GM18951 (cell line): ENCODE results near the gene OR2Y1.
"Not testable (repeated sequence)": the region's sequence is repeated elsewhere in the genome, so short reads cannot be mapped to it uniquely, and the experiment has no call there.

ENCODE experiments used
- POLR2A ChIP-seq: IDR thresholded peaks from 4 replicates; pipeline ENCODE4 v1.6.1; 2011; ENCODE audit warnings: mild to moderate bottlenecking; ENCODE audit not compliant: insufficient read length, insufficient read depth; ENCODE audit errors: extremely low read depth
- in situ Hi-C: fragments of 300-500 bp; cut with MboI; formaldehyde crosslinking; loops from one replicate; pipeline ENCODE4 v1.12.0; 2022; ENCODE audit warnings: low sequenced_read_pairs, mixed read lengths, inconsistent platforms; ENCODE audit not compliant: unreplicated experiment

The OR2Y1 gene

DNA sequence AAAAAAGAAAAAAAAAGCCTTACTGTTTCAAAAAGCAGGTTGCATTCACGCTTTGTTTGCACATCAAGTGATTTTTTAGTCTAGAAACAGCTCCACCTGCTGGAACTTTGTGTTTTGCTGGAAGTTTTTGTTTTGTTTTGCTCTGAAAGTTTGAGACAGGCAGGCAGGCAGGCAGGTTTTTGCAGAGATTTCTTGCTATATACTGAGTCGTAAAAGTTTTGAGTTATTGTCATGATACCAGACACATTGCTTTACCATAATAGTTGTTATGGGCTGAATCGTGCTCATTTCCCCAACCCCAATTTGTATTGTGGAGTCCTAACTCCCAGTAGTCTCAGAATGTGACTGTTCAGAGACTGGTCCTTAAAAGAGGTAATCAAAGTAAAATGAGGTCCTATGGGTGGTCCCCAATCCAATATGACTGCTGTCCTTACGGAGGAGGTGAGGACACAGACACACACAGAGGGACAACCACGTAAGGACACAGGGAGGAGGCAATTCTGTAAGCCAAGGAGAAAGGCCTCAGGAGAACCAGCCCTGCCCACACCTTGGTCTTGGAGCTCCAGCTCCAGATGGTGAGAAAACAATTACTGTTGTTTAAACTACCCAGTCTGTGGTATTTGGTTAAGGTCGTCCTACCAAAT is 20.9 kb downstream of the OR2Y1 start:
- in situ Hi-C loops, result no loop called here
- TF ChIP-seq POLR2A, result no peak

DNA sequence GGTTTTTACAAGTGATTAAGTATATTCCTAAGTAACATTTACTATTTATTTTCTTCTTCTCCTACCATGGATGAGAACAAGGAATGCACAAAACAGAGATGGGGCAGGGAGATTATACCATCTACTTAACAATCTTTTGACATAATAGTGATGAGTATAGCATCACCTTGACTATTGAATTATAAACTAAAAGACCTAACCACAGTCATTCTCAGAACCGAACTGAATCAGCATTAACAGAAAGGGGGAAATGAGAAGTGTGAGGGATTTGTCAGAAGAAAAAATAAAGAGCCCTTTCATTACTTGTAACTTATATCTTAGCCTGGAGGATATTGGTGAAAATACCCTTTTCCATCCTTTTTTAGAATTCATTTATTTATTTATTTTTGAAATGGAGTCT is 21.9 kb downstream of the OR2Y1 start:
- no peak for TF ChIP-seq POLR2A
- in situ Hi-C loops, result no loop called here

DNA sequence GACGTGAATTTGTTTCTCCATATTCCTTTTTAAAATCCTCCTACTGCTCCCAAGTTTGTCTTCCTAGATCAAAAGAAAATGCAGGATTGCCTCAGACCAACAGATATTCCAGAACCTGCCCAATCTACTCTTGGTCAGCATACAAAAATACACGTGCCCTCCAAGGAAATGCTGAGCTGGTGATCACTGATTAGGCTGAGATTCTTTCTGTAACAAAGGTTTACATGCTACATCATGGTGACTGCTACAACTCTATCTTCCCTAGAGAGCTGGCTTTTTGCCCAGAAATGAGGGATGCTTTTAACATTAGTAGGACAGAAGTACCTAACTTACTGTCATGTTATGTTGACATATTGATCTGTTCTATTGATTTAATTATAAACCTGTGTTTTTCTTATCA is 35.5 kb downstream of the OR2Y1 start:
- in situ Hi-C loops, result no loop called here
- TF ChIP-seq POLR2A, result no peak

DNA sequence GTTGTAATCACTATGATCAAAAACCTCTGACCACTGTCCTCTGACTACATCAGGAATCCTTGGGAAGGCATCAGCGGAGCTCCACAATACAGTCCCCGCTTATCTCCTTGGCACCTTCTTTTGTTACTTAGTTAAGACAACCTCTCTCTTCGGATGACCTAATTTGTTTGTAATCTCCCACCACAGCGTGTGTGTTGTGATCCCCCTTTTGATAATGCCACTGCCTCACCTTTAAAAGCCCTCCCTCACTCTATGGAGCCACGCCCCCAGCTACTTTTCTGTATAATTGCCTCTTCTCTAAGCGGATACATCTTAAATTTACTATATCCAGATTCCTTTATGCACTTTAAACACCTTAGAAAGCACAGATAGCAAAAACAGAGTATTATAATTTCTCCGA is 35.9 kb downstream of the OR2Y1 start:
- in situ Hi-C loops, result no loop called here
- TF ChIP-seq POLR2A, result no peak

DNA sequence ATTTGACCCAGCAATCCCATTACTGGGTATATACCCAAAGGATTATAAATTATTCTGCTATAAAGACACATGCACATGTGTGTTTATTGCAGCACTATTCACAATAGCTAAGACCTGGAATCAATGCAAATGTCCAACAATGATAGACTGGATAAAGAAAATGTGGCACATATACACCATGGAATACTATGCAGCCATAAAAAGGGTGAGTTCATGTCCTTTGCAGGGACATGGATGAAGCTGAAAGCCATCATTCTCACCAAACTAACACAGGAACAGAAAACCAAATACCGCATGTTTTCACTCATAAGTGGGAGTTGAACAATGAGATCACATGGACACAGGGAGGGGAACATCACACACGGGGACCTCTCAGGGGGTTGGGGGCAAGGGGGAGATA is 36.5 kb downstream of the OR2Y1 start:
- in situ Hi-C loops, result not testable (repeated sequence)

DNA sequence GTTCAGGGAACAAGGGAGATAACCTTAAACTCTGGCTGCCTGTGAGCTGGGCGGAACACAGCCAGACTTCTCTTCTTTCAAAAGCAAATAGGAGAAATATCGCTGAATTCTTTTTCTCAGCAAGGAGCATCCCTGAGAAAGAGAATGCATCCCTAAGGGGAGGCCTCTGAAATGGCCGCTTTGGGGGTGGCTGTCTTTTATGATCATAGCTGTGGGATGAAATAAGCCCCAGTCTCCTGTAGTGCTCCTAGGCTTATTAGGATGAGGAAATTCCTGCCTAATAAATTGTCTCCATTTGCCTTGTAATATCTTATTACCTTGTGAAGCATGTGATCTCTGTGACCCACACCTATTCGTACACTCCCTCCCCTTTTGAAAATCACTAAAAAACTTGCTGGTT is 39.4 kb downstream of the OR2Y1 start:
- in situ Hi-C loops, result not testable (repeated sequence)

DNA sequence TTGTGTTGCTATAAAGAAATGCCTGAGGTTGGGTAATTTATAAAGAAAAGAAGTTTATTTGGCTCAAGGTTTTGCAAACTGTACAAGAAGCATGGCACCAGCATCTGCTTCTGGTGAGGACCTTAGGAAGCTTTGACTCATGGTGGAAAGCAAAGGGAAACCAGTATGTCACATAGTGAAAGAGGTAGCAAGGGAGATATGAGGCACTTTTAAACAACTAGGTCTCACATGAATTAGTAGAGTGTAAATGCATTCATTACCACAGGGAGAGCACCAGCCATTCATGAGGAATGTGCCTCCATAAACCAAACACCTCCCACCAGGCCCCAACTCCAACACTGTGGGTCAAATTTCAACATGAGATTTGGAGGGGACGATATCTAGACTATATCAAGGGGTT is 40.8 kb downstream of the OR2Y1 start:
- in situ Hi-C loops, result no loop called here

DNA sequence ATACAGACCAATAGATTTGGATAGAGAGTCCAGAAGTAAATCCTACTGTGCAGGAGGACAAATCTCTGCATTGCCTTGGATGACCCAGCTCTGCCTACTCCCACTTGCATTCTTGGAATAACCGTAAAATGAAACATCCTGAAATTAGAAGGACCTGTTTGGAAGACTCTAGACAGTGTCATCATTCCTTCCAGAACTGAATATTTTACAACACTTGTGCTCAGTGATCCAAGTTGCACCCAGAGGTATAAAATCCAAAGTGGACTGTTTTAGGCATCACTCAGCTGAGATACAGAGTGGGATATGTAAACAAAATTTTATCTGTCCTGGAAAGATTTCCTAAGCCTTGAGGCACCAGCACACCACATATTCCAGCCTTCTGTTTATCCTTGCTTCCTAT is 43.7 kb downstream of the OR2Y1 start:
- in situ Hi-C loops, result no loop called here
- no peak for TF ChIP-seq POLR2A

More for the DNA sequence above, 40.8 kb downstream of the OR2Y1 start:
- no peak for TF ChIP-seq POLR2A

DNA sequence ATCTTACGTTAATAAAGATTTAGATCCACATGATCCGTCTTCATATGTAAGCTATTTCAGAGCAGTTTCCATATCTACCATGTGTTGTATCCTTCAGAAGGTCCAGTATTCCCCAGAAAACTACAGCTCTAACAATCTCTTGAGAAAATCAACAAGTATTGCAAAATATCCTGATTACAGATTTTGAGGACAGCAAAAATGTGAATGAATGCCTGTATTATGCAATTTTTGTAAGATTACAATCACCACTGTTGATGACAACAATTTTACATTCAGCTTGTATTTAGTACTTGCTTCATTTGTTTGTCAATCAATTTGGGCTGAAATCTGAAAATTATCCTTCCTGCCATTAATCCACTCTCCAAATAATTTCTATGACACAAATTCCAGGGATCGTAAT is 47.4 kb downstream of the OR2Y1 start:
- in situ Hi-C loops, result no loop called here
- TF ChIP-seq POLR2A, result no peak

DNA sequence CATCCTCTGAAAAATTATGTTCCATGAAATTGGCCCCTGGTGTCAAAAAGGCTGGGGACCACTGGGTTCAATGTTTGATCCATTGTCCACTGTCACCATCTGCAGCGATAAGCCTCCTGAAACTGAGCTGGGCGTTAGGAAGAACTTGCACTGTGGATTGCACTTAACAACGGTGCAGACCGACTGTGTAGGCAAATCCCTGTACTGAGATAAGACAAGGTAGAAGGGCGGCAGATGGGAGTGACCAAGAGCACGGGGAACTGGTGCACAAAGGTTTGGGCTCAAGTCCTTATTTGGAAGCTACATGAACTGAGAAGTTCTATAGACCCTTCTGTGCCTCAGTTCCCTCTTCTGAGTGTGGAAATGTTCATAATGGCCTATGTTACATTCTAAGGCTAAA is 48.8 kb downstream of the OR2Y1 start:
- no peak for TF ChIP-seq POLR2A
- in situ Hi-C loops, result no loop called here

DNA sequence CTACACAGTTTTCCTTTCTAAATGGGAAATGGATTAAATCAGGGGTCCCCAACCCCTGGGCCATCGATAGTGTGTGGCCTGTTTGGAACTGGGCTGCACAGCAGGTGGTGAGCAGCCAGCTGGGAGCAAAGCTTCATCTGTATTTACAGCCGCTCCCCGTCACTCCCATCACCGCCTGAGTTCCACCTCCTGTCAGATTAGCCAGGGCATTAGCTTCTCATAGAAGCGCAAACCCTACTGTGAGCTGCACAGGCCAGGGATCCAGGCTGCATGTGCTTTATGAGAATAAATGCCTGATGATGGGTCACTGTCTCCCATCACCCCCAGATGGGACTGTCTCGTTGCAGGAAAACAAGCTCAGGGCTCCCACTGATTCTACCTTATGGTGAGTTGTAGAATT is 49.3 kb downstream of the OR2Y1 start:
- no peak for TF ChIP-seq POLR2A
- in situ Hi-C loops, result no loop called here

DNA sequence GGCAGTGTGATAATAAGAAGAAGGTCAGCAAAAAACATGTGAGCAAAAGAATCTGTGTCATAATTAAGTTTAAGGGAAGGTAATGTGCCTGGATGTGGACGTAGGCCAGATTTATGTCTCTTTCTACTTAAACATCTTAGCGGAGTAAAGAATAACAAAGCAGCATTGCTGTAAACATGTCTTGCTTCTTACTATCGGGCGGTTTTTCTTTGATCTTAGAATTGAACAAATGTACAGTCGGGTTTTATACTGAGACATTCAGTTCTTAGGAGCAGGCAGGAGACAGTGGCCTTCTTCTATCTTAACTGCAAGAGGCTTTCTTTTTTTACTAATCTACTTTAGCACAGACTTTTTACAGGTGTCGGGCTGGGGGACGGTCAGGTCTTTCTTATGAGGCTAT is 50.1 kb downstream of the OR2Y1 start:
- in situ Hi-C loops, result no loop called here
- no peak for TF ChIP-seq POLR2A
